Caco-2 (cell line): ENCODE measurements around the gene GUK1. TPM values are rescaled to one million over a fixed set of nuclear protein-coding genes. Genes with fewer than 3 reads are reported as not detected.

Source experiments
- BruUV-seq: library from RNA; stranded (reverse); fragments of 400-500 nt; replicated peaks from 2 replicates; lab custom pipeline; 2021; lab: Mats Ljungman, UMichigan
- CTCF ChIA-PET: fragments of 300-600 bp; sonication (Branson Sonifier 250); formaldehyde crosslinking; loops from one replicate; lab custom pipeline; 2022; ENCODE audit warnings: antibody characterized with exemption; lab: Charles Lee
- POLR2A ChIA-PET: fragments of 300-600 bp; sonication (Branson Sonifier 250); formaldehyde crosslinking; loops from one replicate; lab custom pipeline; 2022; ENCODE audit warnings: antibody characterized with exemption; lab: Charles Lee
- DNase-seq, 2 experiments: peaks; one replicate each; pipeline versions ENCODE4 v3.0.0 to v3.0.0-alpha.2; 2020 to 2022
- H3K27me3 ChIP-seq: replicated peaks from 2 replicates; pipeline ENCODE4 v1.6.0; 2011; ENCODE audit warnings: low read length; ENCODE audit not compliant: control insufficient read depth, insufficient read depth
- H3K36me3 ChIP-seq: 2 replicates; pipeline ENCODE4 v1.5.1; 2011; ENCODE audit warnings: low read length; ENCODE audit not compliant: control insufficient read depth, insufficient read depth
- H3K4me1 ChIP-seq: fragments of 250-450 bp; sonication (Bioruptor Pico); 2 replicates; pipeline ENCODE4 v1.5.1; 2020; ENCODE audit warnings: mild to moderate bottlenecking
- H3K4me3 ChIP-seq: 2 replicates; pipeline ENCODE4 v1.5.1; 2011; ENCODE audit warnings: low read depth, mild to moderate bottlenecking, control low read depth, low read length
- H3K9me3 ChIP-seq: fragments of 250-450 bp; sonication (Bioruptor Pico); 2 replicates; pipeline ENCODE4 v1.5.1; 2020; ENCODE audit warnings: mild to moderate bottlenecking, moderate library complexity
- H3K27ac Mint-ChIP-seq: one replicate; pipeline ENCODE4 v1.8.0; 2022; ENCODE audit warnings: mixed read lengths; ENCODE audit not compliant: unreplicated experiment
- H3K27me3 Mint-ChIP-seq: one replicate; pipeline ENCODE4 v1.8.0; 2022; ENCODE audit warnings: mixed read lengths; ENCODE audit not compliant: insufficient read depth, unreplicated experiment
- H3K36me3 Mint-ChIP-seq: one replicate; pipeline ENCODE4 v1.8.0; 2022; ENCODE audit warnings: mild to moderate bottlenecking, mixed read lengths; ENCODE audit not compliant: insufficient read depth, unreplicated experiment
- H3K4me1 Mint-ChIP-seq: one replicate; pipeline ENCODE4 v1.8.0; 2022; ENCODE audit warnings: low read depth, mixed read lengths; ENCODE audit not compliant: unreplicated experiment
- H3K4me3 Mint-ChIP-seq: one replicate; pipeline ENCODE4 v1.8.0; 2022; ENCODE audit warnings: mild to moderate bottlenecking, moderate library complexity, mixed read lengths; ENCODE audit not compliant: unreplicated experiment
- H3K9me3 Mint-ChIP-seq: one replicate; pipeline ENCODE4 v1.8.0; 2022; ENCODE audit warnings: mixed read lengths; ENCODE audit not compliant: unreplicated experiment
- CTCF ChIP-seq, 2 experiments: fragments of 200-600 bp in 1 of 2; IDR thresholded peaks; 1 replicate in 1 of 2; 2 replicates in 1 of 2; pipeline versions ENCODE4 v1.5.1 to v1.8.0; 2011 to 2022; ENCODE audit warnings: antibody characterized with exemption in 1 of 2, control low read depth in 1 of 2, inconsistent platforms in 1 of 2, low read depth in 1 of 2, low read length in 1 of 2, mild to moderate bottlenecking in 1 of 2, moderate library complexity in 1 of 2; ENCODE audit not compliant: insufficient read depth in 1 of 2, severe bottlenecking in 1 of 2, unreplicated experiment in 1 of 2
- intact Hi-C: fragments of 100-400 bp; cut with micrococcal nuclease; formaldehyde crosslinking; loops from one replicate; pipeline ENCODE4 v1.10.0; 2022; ENCODE audit not compliant: unreplicated experiment
- total RNA-seq: library from RNA; stranded (reverse); gene quantifications from 2 replicates; pipeline ENCODE4 v1.2.3, GENCODE V29; 2022

GUK1 gene
- total RNA-seq, 1 experiment from 2014 or later = 73.6 TPM

GRCh38 chr1:228120857-228121489, 19.1 kb upstream of the GUK1 start:
- H3K9me3 ChIP-seq = peaks cover 12% of the 10 kb centered on the region
- POLR2A ChIA-PET = interaction anchor here (0.6 kb wide), 1 partner anchor 62 kb away, joined by 5 read pairs; no protein-coding TSS in a partner anchor
- no peak for TF ChIP-seq CTCF (IDR thresholded peaks at IDR 0.05; ENCODE audit: insufficient read depth in 1 of 2, low read depth in 1 of 2, low read length in 1 of 2, severe bottlenecking in 1 of 2, unreplicated experiment in 1 of 2)

GRCh38 chr1:228122921-228123441, 17.1 kb upstream of the GUK1 start:
- H3K36me3 Mint-ChIP-seq = peaks cover 3% of the 10 kb centered on the region
- ChIA-PET POLR2A (no interaction called here), CTCF (no interaction called here)
- H3K27me3 ChIP-seq = no peaks in the 10 kb centered on the region
- no peaks in the 10 kb centered on the region for H3K27me3 Mint-ChIP-seq
- intact Hi-C loops = no loop called here
- H3K4me3 ChIP-seq = no peak overlapping the region
- H3K4me1 ChIP-seq = peaks cover 7% of the 10 kb centered on the region; the same call in 1 of the 2 replicates
- peaks cover 4% of the 10 kb centered on the region for H3K9me3 ChIP-seq
- BruUV-seq = no TSS peak
- no peak overlapping the region for H3K4me3 Mint-ChIP-seq
- no peak for TF ChIP-seq CTCF (IDR thresholded peaks at IDR 0.05; ENCODE audit: insufficient read depth in 1 of 2, low read depth in 1 of 2, low read length in 1 of 2, severe bottlenecking in 1 of 2, unreplicated experiment in 1 of 2)
- no peak overlapping the region for H3K27ac Mint-ChIP-seq
- no peaks in the 10 kb centered on the region for H3K4me1 Mint-ChIP-seq
- DNase-seq = no peak
- no peaks in the 10 kb centered on the region for H3K36me3 ChIP-seq
- peaks cover 5% of the 10 kb centered on the region for H3K9me3 Mint-ChIP-seq

More at GRCh38 chr1:228120857-228121489, 19.1 kb upstream of the GUK1 start:
- Mint-ChIP-seq H3K36me3 (peaks cover 6% of the 10 kb centered on the region), H3K27ac (no peak overlapping the region), H3K27me3 (no peaks in the 10 kb centered on the region), H3K9me3 (peaks cover 10% of the 10 kb centered on the region), H3K4me3 (no peak overlapping the region), H3K4me1 (no peaks in the 10 kb centered on the region)
- CTCF ChIA-PET = no interaction called here
- no TSS peak for BruUV-seq
- Histone ChIP-seq H3K4me1 (peaks cover 7% of the 10 kb centered on the region; the same call in 1 of the 2 replicates), H3K36me3 (no peaks in the 10 kb centered on the region), H3K27me3 (no peaks in the 10 kb centered on the region), H3K4me3 (no peak overlapping the region)
- DNase-seq = no peak
- intact Hi-C loops = no loop called here

GRCh38 chr1:228123505-228123904, 16.6 kb upstream of the GUK1 start:
- H3K9me3 Mint-ChIP-seq = no peaks in the 10 kb centered on the region
- CTCF ChIA-PET = interaction anchor here (0.5 kb wide), 1 partner anchor 348 kb away, joined by 3 read pairs; no protein-coding TSS in a partner anchor
- no peaks in the 10 kb centered on the region for H3K36me3 Mint-ChIP-seq
- TF ChIP-seq CTCF (IDR thresholded peaks at IDR 0.05; ENCODE audit: insufficient read depth in 1 of 2, low read depth in 1 of 2, low read length in 1 of 2, severe bottlenecking in 1 of 2, unreplicated experiment in 1 of 2) = no peak
- H3K27me3 Mint-ChIP-seq = no peaks in the 10 kb centered on the region
- intact Hi-C loops = no loop called here
- Histone ChIP-seq H3K27me3 (no peaks in the 10 kb centered on the region), H3K36me3 (no peaks in the 10 kb centered on the region), H3K4me3 (no peak overlapping the region), H3K4me1 (peaks cover 7% of the 10 kb centered on the region; the same call in 1 of the 2 replicates), H3K9me3 (no peaks in the 10 kb centered on the region)
- no peak for DNase-seq
- H3K4me1 Mint-ChIP-seq = no peaks in the 10 kb centered on the region
- H3K4me3 Mint-ChIP-seq = no peak overlapping the region
- POLR2A ChIA-PET = no interaction called here
- no peak overlapping the region for H3K27ac Mint-ChIP-seq
- BruUV-seq = no TSS peak
